GM12892 (cell line): Measurements from ENCODE around the gene CRYBB1.

Experiments used
- DNase-seq: peaks from one replicate; pipeline ENCODE4 v3.0.0; 2011; ENCODE audit not compliant: insufficient read length
- FAIRE-seq: peaks from 2 replicates; lab custom pipeline; 2011; peaks lifted over from hg19 to GRCh38; lab: Jason Lieb, UNC
- POLR2A ChIP-seq: IDR thresholded peaks from 2 replicates; pipeline ENCODE4 v1.6.1; 2011; ENCODE audit warnings: low read depth, low read length, control low read depth
- POLR2AphosphoS5 ChIP-seq: IDR thresholded peaks from 2 replicates; pipeline ENCODE4 v1.6.1; 2011; ENCODE audit warnings: low read depth, low read length, control low read depth
- TAF1 ChIP-seq: IDR thresholded peaks from 2 replicates; pipeline ENCODE4 v1.6.1; 2011; ENCODE audit warnings: low read depth, mild to moderate bottlenecking, control low read depth, low read length, borderline replicate concordance

The CRYBB1 gene

GRCh38 chr22:26599505-26599904 is 18.3 kb downstream of the CRYBB1 start:
- TF ChIP-seq POLR2AphosphoS5 = no peak
- no peak for TF ChIP-seq POLR2A
- no peak for TF ChIP-seq TAF1
- no peak for DNase-seq

GRCh38 chr22:26597480-26597879 is 20.3 kb downstream of the CRYBB1 start:
- TF ChIP-seq POLR2A (no peak), TAF1 (no peak), POLR2AphosphoS5 (no peak)
- no peak for FAIRE-seq
- no peak for DNase-seq

More at GRCh38 chr22:26599505-26599904, 18.3 kb downstream of the CRYBB1 start:
- FAIRE-seq = no peak

- FAIRE-seq (no peak), DNase-seq (no peak)
- no peak for TF ChIP-seq POLR2A
These were observed 20.8 kb downstream of the CRYBB1 start for GRCh38 chr22:26597026-26597425.

GRCh38 chr22:26593763-26594162 is 24.1 kb downstream of the CRYBB1 start:
- DNase-seq (no peak), FAIRE-seq (peak; percentile 54)
- TF ChIP-seq POLR2A = no peak
- no peak for TF ChIP-seq TAF1
- no peak for TF ChIP-seq POLR2AphosphoS5

- no peak for DNase-seq
- FAIRE-seq = peak; percentile 96
- TF ChIP-seq POLR2A = peak; percentile 50
- peak; percentile 52; the same call in 1 of the 2 replicates for TF ChIP-seq POLR2AphosphoS5
- TF ChIP-seq TAF1 = 0 out of 2 replicates have a peak, but pooled peaks have one; percentile 41
These were observed 25.4 kb downstream of the CRYBB1 start for GRCh38 chr22:26592421-26592891.

GRCh38 chr22:26589845-26590736 is 27.7 kb downstream of the CRYBB1 start, which contains the start of gene TPST2:
Gene TPST2 (minus strand): TSS chr22:26590132. CDS start chr22:26541630, 48,502 bp downstream.
- FAIRE-seq (peak; percentile 98), DNase-seq (peak; percentile 73)
- TF ChIP-seq POLR2A (peak; percentile 78), TAF1 (peak; percentile 79), POLR2AphosphoS5 (peak; percentile 61; the same call in 1 of the 2 replicates)

GRCh38 chr22:26589367-26589844 is 28.4 kb downstream of the CRYBB1 start:
- FAIRE-seq (no peak), DNase-seq (no peak)
- TF ChIP-seq POLR2A (no peak), POLR2AphosphoS5 (no peak), TAF1 (no peak)

- no peak for TF ChIP-seq POLR2AphosphoS5
- TF ChIP-seq TAF1 = no peak
- TF ChIP-seq POLR2A = no peak
- FAIRE-seq (peak; percentile 64), DNase-seq (no peak)
These were observed 29.0 kb downstream of the CRYBB1 start for GRCh38 chr22:26588729-26589366.

GRCh38 chr22:26587991-26588613 is 29.7 kb downstream of the CRYBB1 start:
- DNase-seq (no peak), FAIRE-seq (no peak)
- no peak for TF ChIP-seq POLR2A
- TF ChIP-seq TAF1 = no peak
- TF ChIP-seq POLR2AphosphoS5 = no peak

GRCh38 chr22:26586556-26587325 is 31.1 kb downstream of the CRYBB1 start:
- FAIRE-seq (no peak), DNase-seq (no peak)
- TF ChIP-seq POLR2A (no peak), POLR2AphosphoS5 (no peak), TAF1 (no peak)
